Stimulated activated memory B cell treated with anti-CD40 and anti-IgM and Interleukin-4, amounts not matched to agents 10 μg/mL and 1 μg/mL and 100 μg/mL, for 72 hours (primary cell): Measurements from ENCODE around the gene RAPSN.

ENCODE experiments used
- ATAC-seq: fragments of 150-1000 bp; cut with Tn5 transposase; 2 replicates; pipeline ENCODE4 v1.10.0; 2021
- H3K27ac Mint-ChIP-seq: one replicate; pipeline ENCODE4 v1.8.0; 2022; ENCODE audit warnings: mild to moderate bottlenecking, mixed read lengths
- H3K27me3 Mint-ChIP-seq: one replicate; pipeline ENCODE4 v1.8.0; 2022; ENCODE audit warnings: mixed read lengths
- H3K36me3 Mint-ChIP-seq: one replicate; pipeline ENCODE4 v1.8.0; 2022; ENCODE audit warnings: mixed read lengths
- H3K4me1 Mint-ChIP-seq: one replicate; pipeline ENCODE4 v1.8.0; 2022; ENCODE audit warnings: mixed read lengths
- H3K4me3 Mint-ChIP-seq: one replicate; pipeline ENCODE4 v1.8.0; 2022; ENCODE audit warnings: mild to moderate bottlenecking, moderate library complexity, mixed read lengths
- H3K9me3 Mint-ChIP-seq: one replicate; pipeline ENCODE4 v1.8.0; 2022; ENCODE audit warnings: mixed read lengths

RAPSN gene

GRCh38 chr11:47430524-47430923 is 18.4 kb downstream of the RAPSN start:
- Mint-ChIP-seq H3K27ac (no peak overlapping the region), H3K4me1 (peaks cover 8% of the 10 kb centered on the region), H3K4me3 (no peak overlapping the region), H3K9me3 (no peaks in the 10 kb centered on the region), H3K27me3 (no peaks in the 10 kb centered on the region), H3K36me3 (peaks cover 8% of the 10 kb centered on the region)
- no peak for ATAC-seq

- Mint-ChIP-seq H3K27me3 (no peaks in the 10 kb centered on the region), H3K36me3 (peaks cover 41% of the 10 kb centered on the region), H3K9me3 (no peaks in the 10 kb centered on the region), H3K27ac (peak within 1 kb of the TSS; percentile 97), H3K4me3 (peak within 1 kb of the TSS; percentile 91), H3K4me1 (peaks cover 25% of the 10 kb centered on the region)
- peak; percentile 97 for ATAC-seq
These were observed 22.6 kb downstream of the RAPSN start, which contains the start of gene PSMC3 for GRCh38 chr11:47426062-47426956. PSMC3 (minus strand) TSS chr11:47426439; CDS start chr11:47426279, 160 bp downstream.

GRCh38 chr11:47425611-47426010 is 23.3 kb downstream of the RAPSN start:
- Mint-ChIP-seq H3K4me1 (peaks cover 25% of the 10 kb centered on the region), H3K4me3 (peak overlapping the region; percentile 91), H3K9me3 (no peaks in the 10 kb centered on the region), H3K27me3 (no peaks in the 10 kb centered on the region), H3K27ac (peak overlapping the region; percentile 97), H3K36me3 (peaks cover 45% of the 10 kb centered on the region)
- ATAC-seq: no peak

GRCh38 chr11:47418454-47419259 is 30.3 kb downstream of the RAPSN start:
- Mint-ChIP-seq H3K27ac (peak overlapping the region; percentile 69), H3K36me3 (peaks cover 67% of the 10 kb centered on the region), H3K27me3 (no peaks in the 10 kb centered on the region), H3K4me1 (peaks cover 14% of the 10 kb centered on the region), H3K4me3 (no peak overlapping the region), H3K9me3 (no peaks in the 10 kb centered on the region)
- no peak for ATAC-seq

- H3K4me1 Mint-ChIP-seq: peaks cover 15% of the 10 kb centered on the region
- H3K27ac Mint-ChIP-seq: peak overlapping the region; percentile 69
- peaks cover 70% of the 10 kb centered on the region for H3K36me3 Mint-ChIP-seq
- H3K9me3 Mint-ChIP-seq: no peaks in the 10 kb centered on the region
- H3K4me3 Mint-ChIP-seq: no peak overlapping the region
- no peaks in the 10 kb centered on the region for H3K27me3 Mint-ChIP-seq
- ATAC-seq: no peak
These were observed 31.2 kb downstream of the RAPSN start for GRCh38 chr11:47417712-47418111.

GRCh38 chr11:47415949-47416472 is 32.9 kb downstream of the RAPSN start:
- Mint-ChIP-seq H3K36me3 (peaks cover 57% of the 10 kb centered on the region), H3K27me3 (no peaks in the 10 kb centered on the region), H3K27ac (no peak overlapping the region), H3K9me3 (no peaks in the 10 kb centered on the region), H3K4me3 (no peak overlapping the region), H3K4me1 (peaks cover 25% of the 10 kb centered on the region)
- ATAC-seq: no peak

- peaks cover 52% of the 10 kb centered on the region for H3K36me3 Mint-ChIP-seq
- H3K27me3 Mint-ChIP-seq: no peaks in the 10 kb centered on the region
- H3K4me1 Mint-ChIP-seq: peaks cover 27% of the 10 kb centered on the region
- H3K9me3 Mint-ChIP-seq: no peaks in the 10 kb centered on the region
- ATAC-seq: no peak
- no peak overlapping the region for H3K4me3 Mint-ChIP-seq
- peak overlapping the region; percentile 42 for H3K27ac Mint-ChIP-seq
These were observed 33.7 kb downstream of the RAPSN start for GRCh38 chr11:47415091-47415854.

- Mint-ChIP-seq H3K9me3 (no peaks in the 10 kb centered on the region), H3K4me1 (peaks cover 33% of the 10 kb centered on the region), H3K4me3 (no peak overlapping the region), H3K27me3 (no peaks in the 10 kb centered on the region), H3K27ac (no peak overlapping the region), H3K36me3 (peaks cover 46% of the 10 kb centered on the region)
- ATAC-seq: peak; percentile 4
These were observed 34.3 kb downstream of the RAPSN start for GRCh38 chr11:47414685-47415070.

GRCh38 chr11:47413908-47414684 is 34.8 kb downstream of the RAPSN start:
- Mint-ChIP-seq H3K27me3 (no peaks in the 10 kb centered on the region), H3K4me1 (peaks cover 39% of the 10 kb centered on the region), H3K36me3 (peaks cover 42% of the 10 kb centered on the region), H3K27ac (peak overlapping the region; percentile 11), H3K9me3 (no peaks in the 10 kb centered on the region), H3K4me3 (no peak overlapping the region)
- peak; percentile 1 for ATAC-seq

GRCh38 chr11:47413351-47413750 is 35.6 kb downstream of the RAPSN start:
- Mint-ChIP-seq H3K27ac (peak overlapping the region; percentile 11), H3K36me3 (peaks cover 35% of the 10 kb centered on the region), H3K4me3 (no peak overlapping the region), H3K4me1 (peaks cover 45% of the 10 kb centered on the region), H3K27me3 (no peaks in the 10 kb centered on the region), H3K9me3 (no peaks in the 10 kb centered on the region)
- ATAC-seq: no peak

- Mint-ChIP-seq H3K9me3 (no peaks in the 10 kb centered on the region), H3K4me1 (peaks cover 46% of the 10 kb centered on the region), H3K27me3 (no peaks in the 10 kb centered on the region), H3K36me3 (peaks cover 22% of the 10 kb centered on the region), H3K27ac (peak overlapping the region; percentile 58), H3K4me3 (no peak overlapping the region)
- ATAC-seq: no peak
These were observed 36.8 kb downstream of the RAPSN start for GRCh38 chr11:47411884-47412746.

- Mint-ChIP-seq H3K4me3 (no peak overlapping the region), H3K4me1 (peaks cover 52% of the 10 kb centered on the region), H3K9me3 (no peaks in the 10 kb centered on the region), H3K27me3 (no peaks in the 10 kb centered on the region), H3K36me3 (peaks cover 14% of the 10 kb centered on the region), H3K27ac (peak overlapping the region; percentile 58)
- ATAC-seq: no peak
These were observed 38.3 kb downstream of the RAPSN start for GRCh38 chr11:47410370-47411264.
